Neural progenitor cell (in vitro differentiated cells): ENCODE data around the gene KISS1. TPM values are rescaled to one million over a fixed set of nuclear protein-coding genes. Genes with fewer than 3 reads are reported as not detected.
A peak's percentile ranks its signal among the peaks of the same experiment; 100 is the strongest.

ENCODE experiments used
- DNase-seq: peaks from one replicate; pipeline ENCODE4 v3.0.0-alpha.2; 2016; ENCODE audit warnings: low spot score
- H2AFZ ChIP-seq: fragments of 200-600 bp; sonication (generic); replicated peaks from 2 replicates; pipeline ENCODE4 v1.6.1; 2016; ENCODE audit warnings: antibody characterized with exemption
- H3F3A ChIP-seq: fragments of 200-600 bp; sonication (generic); 2 replicates; pipeline ENCODE4 v1.6.1; 2016; ENCODE audit warnings: antibody characterized with exemption, low read depth
- H3K27ac ChIP-seq: fragments of 200-600 bp; sonication (generic); 2 replicates; pipeline ENCODE4 v1.5.1; 2016; ENCODE audit warnings: mild to moderate bottlenecking
- H3K27me3 ChIP-seq: fragments of 200-600 bp; sonication (generic); 2 replicates; pipeline ENCODE4 v1.6.1; 2016; ENCODE audit warnings: mild to moderate bottlenecking, moderate library complexity
- H3K36me3 ChIP-seq: fragments of 200-600 bp; sonication (generic); 2 replicates; pipeline ENCODE4 v1.5.1; 2016
- H3K4me1 ChIP-seq: fragments of 200-600 bp; sonication (generic); 2 replicates; pipeline ENCODE4 v1.6.1; 2016; ENCODE audit warnings: mixed run types
- H3K4me2 ChIP-seq: fragments of 200-600 bp; sonication (generic); 2 replicates; pipeline ENCODE4 v1.6.1; 2016
- H3K4me3 ChIP-seq: fragments of 200-600 bp; sonication (generic); 2 replicates; pipeline ENCODE4 v1.5.1; 2016
- H3K79me2 ChIP-seq: fragments of 200-600 bp; sonication (generic); 2 replicates; pipeline ENCODE4 v1.6.1; 2016; ENCODE audit warnings: low read depth
- H3K9ac ChIP-seq: fragments of 200-600 bp; sonication (generic); 2 replicates; pipeline ENCODE4 v1.6.1; 2016
- H3K9me3 ChIP-seq: fragments of 200-600 bp; sonication (generic); 2 replicates; pipeline ENCODE4 v1.5.1; 2016; ENCODE audit warnings: low read depth
- H4K20me1 ChIP-seq: fragments of 200-600 bp; sonication (generic); 2 replicates; pipeline ENCODE4 v1.6.1; 2016; ENCODE audit warnings: low read depth
- H3K27ac Mint-ChIP-seq: 3 replicates; pipeline ENCODE4 v1.8.0; 2021; ENCODE audit warnings: mixed read lengths
- H3K27me3 Mint-ChIP-seq: 2 replicates; pipeline ENCODE4 v1.8.0; 2022; ENCODE audit warnings: low read depth, mild to moderate bottlenecking, inconsistent platforms, moderate library complexity, mixed read lengths; ENCODE audit not compliant: insufficient read depth
- H3K36me3 Mint-ChIP-seq: 3 replicates; pipeline ENCODE4 v1.8.0; 2021; ENCODE audit warnings: mixed read lengths
- H3K4me1 Mint-ChIP-seq: 3 replicates; pipeline ENCODE4 v1.8.0; 2021; ENCODE audit warnings: mixed read lengths
- H3K4me3 Mint-ChIP-seq: 3 replicates; pipeline ENCODE4 v1.8.0; 2021; ENCODE audit warnings: mild to moderate bottlenecking, moderate library complexity, mixed read lengths
- H3K9me3 Mint-ChIP-seq: 3 replicates; pipeline ENCODE4 v1.8.0; 2020; ENCODE audit warnings: mixed read lengths
- CTCF ChIP-seq: fragments of 200-600 bp; sonication (generic); IDR thresholded peaks from 2 replicates; pipeline ENCODE4 v1.5.1; 2017; ENCODE audit warnings: antibody characterized with exemption, mild to moderate bottlenecking
- EZH2 ChIP-seq: fragments of 200-600 bp; sonication (generic); IDR thresholded peaks from 2 replicates; pipeline ENCODE4 v1.6.1; 2017; ENCODE audit warnings: antibody characterized with exemption, mild to moderate bottlenecking, moderate library complexity
- EZH2phosphoT487 ChIP-seq: fragments of 200-600 bp; sonication (generic); IDR thresholded peaks from 2 replicates; pipeline ENCODE4 v1.6.1; 2017; ENCODE audit warnings: antibody characterized with exemption
- total RNA-seq: library from RNA; depleted of rRNA; stranded (reverse); fragments of >200 nt; gene quantifications from 2 replicates; pipeline ENCODE4 v1.2.3, GENCODE V29; 2015; ENCODE audit warnings: low replicate concordance

KISS1 gene
- total RNA-seq, 1 donor from 2014 or later, result not detected

GRCh38 chr1:204197068-204197467 is 777 bp upstream of the KISS1 start:
- H3K27ac Mint-ChIP-seq, result no peak overlapping the region
- H3K36me3 ChIP-seq, result no peaks in the 10 kb centered on the region
- H3K9me3 ChIP-seq, result no peaks in the 10 kb centered on the region
- H4K20me1 ChIP-seq, result no peaks in the 10 kb centered on the region
- H3K27me3 ChIP-seq, result peaks cover 13% of the 10 kb centered on the region
- H3K27ac ChIP-seq, result no peak overlapping the region
- H3K4me2 ChIP-seq, result no peak overlapping the region
- peaks cover 27% of the 10 kb centered on the region for H3K27me3 Mint-ChIP-seq
- H3K4me3 ChIP-seq, result no peak overlapping the region
- H3K4me3 Mint-ChIP-seq, result no peak overlapping the region
- peaks cover 6% of the 10 kb centered on the region for H3F3A ChIP-seq
- no peaks in the 10 kb centered on the region for H3K4me1 ChIP-seq
- TF ChIP-seq EZH2phosphoT487 (no peak), EZH2 (no peak), CTCF (no peak)
- H3K4me1 Mint-ChIP-seq, result peaks cover 3% of the 10 kb centered on the region
- H3K36me3 Mint-ChIP-seq, result no peaks in the 10 kb centered on the region
- no peaks in the 10 kb centered on the region for H3K79me2 ChIP-seq
- DNase-seq, result no peak
- H3K9ac ChIP-seq, result no peak overlapping the region
- H2AFZ ChIP-seq, result no peak overlapping the region
- no peaks in the 10 kb centered on the region for H3K9me3 Mint-ChIP-seq

- H3K9me3 Mint-ChIP-seq, result no peaks in the 10 kb centered on the region
- H3K4me3 Mint-ChIP-seq, result peak overlapping the region; percentile 3
- H3K36me3 Mint-ChIP-seq, result no peaks in the 10 kb centered on the region
- no peak overlapping the region for H3K9ac ChIP-seq
- no peak for TF ChIP-seq CTCF
- H3K79me2 ChIP-seq, result no peaks in the 10 kb centered on the region
- H3K27ac ChIP-seq, result no peak overlapping the region
- H3K27me3 Mint-ChIP-seq, result peaks cover 29% of the 10 kb centered on the region
- no peak overlapping the region for H3K4me3 ChIP-seq
- H2AFZ ChIP-seq, result no peak overlapping the region
- H3K4me1 Mint-ChIP-seq, result peaks cover 14% of the 10 kb centered on the region
- peaks cover 16% of the 10 kb centered on the region for H3K4me1 ChIP-seq
- H3F3A ChIP-seq, result peaks cover 11% of the 10 kb centered on the region
- H3K9me3 ChIP-seq, result no peaks in the 10 kb centered on the region
- H3K4me2 ChIP-seq, result no peak overlapping the region
- H4K20me1 ChIP-seq, result no peaks in the 10 kb centered on the region
- H3K36me3 ChIP-seq, result no peaks in the 10 kb centered on the region
- H3K27ac Mint-ChIP-seq, result no peak overlapping the region
- H3K27me3 ChIP-seq, result peaks cover 36% of the 10 kb centered on the region
- DNase-seq, result no peak
Measured at GRCh38 chr1:204194771-204195170, 1.5 kb downstream of the KISS1 start.

- Mint-ChIP-seq H3K36me3 (no peaks in the 10 kb centered on the region), H3K27me3 (peaks cover 31% of the 10 kb centered on the region), H3K9me3 (no peaks in the 10 kb centered on the region), H3K4me3 (no peak overlapping the region), H3K4me1 (peaks cover 17% of the 10 kb centered on the region), H3K27ac (no peak overlapping the region)
- Histone ChIP-seq H3K4me1 (peaks cover 16% of the 10 kb centered on the region), H3K9me3 (no peaks in the 10 kb centered on the region), H3K9ac (no peak overlapping the region), H3K27me3 (peaks cover 43% of the 10 kb centered on the region), H3K4me2 (no peak overlapping the region), H4K20me1 (no peaks in the 10 kb centered on the region), H2AFZ (no peak overlapping the region), H3K79me2 (no peaks in the 10 kb centered on the region), H3K27ac (no peak overlapping the region), H3F3A (peaks cover 11% of the 10 kb centered on the region), H3K4me3 (no peak overlapping the region), H3K36me3 (no peaks in the 10 kb centered on the region)
- TF ChIP-seq EZH2 (no peak), CTCF (no peak), EZH2phosphoT487 (no peak)
- DNase-seq, result no peak
Measured at GRCh38 chr1:204194080-204194479, 2.2 kb downstream of the KISS1 start.
